GM19193 (cell line): ENCODE data around the gene KLF13.

Source experiments
- POLR2A ChIP-seq: IDR thresholded peaks from 4 replicates; pipeline ENCODE4 v1.6.1; 2011; ENCODE audit not compliant: insufficient read depth, insufficient read length; ENCODE audit errors: extremely low read depth

KLF13 gene

DNA sequence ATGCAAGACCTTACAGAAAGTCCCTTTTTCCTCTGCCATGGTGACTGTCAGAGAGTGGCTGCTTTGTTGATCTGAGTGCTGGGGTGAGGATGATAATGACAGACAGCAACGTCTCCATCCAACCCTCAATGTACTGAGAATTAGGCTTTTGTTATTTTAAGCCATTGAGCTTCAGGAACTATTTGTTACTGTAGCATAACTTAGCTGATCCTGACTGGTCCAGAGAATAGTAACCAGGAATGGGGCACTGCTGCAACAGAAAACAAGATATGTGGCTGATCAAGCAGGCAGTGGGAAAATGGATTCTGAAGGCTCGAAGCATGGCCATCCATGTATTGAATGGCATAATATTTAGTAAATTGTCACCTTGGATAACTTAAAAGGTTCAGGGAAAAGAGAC, 5.2 kb upstream of the KLF13 start:
- no peak for TF ChIP-seq POLR2A

DNA sequence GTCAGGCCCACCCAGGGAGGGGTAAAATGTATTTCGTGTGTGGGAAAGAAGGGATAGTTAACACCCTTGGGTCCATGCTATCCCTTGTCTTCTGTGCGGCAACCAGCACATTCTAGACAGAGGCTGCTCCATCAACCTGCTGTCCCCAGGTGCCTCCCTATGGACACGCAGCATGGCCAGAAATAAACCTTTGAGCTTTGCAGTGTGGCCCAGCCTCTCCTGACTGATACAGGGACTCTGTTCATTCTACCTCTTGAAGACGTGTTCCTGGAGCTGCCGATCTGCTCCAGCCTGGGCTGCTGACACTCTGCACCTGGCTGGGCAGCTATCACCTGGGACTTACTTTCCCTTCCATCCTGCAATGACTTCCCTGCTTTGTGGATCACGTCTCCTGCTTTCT, 4.1 kb upstream of the KLF13 start:
- no peak for TF ChIP-seq POLR2A

DNA sequence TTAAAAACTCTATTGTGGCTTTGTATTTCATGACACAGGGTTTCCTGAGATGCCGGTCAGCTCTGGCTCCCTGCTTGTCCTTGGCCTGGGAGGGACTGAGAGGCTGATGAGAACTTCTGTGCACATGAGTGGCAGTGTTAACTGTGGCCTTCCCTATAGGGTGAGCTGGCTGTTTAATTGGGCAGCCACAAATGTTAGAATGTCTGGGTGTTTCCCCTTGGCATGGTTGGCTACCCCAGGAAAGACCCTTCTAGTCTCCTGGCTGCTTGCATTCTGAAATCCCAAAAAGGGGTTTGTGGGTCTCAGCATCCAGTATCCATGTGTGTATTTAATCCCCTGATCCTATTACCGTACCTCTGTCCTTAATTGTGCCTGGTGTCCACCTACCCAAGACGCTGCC, 3.0 kb upstream of the KLF13 start:
- TF ChIP-seq POLR2A, result no peak

DNA sequence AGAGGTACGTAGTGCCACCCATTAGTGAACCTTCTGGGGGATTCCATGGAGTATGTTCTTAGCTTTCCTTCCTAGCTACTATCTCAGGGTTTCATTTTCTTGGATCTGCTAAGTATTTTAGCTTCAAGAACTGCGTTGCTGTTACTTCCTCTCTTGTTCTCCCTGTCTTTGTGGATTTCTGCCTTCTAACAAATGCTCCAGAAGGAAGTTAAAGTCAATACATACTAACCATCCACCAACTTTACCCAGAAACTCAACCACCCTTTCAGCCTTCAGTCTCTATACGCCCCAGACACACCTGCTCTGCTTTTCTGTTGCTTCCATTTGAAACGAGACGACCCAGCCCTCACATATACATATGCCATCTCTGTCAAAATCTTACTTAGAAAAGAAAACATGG, 2.4 kb upstream of the KLF13 start:
- no peak for TF ChIP-seq POLR2A

DNA sequence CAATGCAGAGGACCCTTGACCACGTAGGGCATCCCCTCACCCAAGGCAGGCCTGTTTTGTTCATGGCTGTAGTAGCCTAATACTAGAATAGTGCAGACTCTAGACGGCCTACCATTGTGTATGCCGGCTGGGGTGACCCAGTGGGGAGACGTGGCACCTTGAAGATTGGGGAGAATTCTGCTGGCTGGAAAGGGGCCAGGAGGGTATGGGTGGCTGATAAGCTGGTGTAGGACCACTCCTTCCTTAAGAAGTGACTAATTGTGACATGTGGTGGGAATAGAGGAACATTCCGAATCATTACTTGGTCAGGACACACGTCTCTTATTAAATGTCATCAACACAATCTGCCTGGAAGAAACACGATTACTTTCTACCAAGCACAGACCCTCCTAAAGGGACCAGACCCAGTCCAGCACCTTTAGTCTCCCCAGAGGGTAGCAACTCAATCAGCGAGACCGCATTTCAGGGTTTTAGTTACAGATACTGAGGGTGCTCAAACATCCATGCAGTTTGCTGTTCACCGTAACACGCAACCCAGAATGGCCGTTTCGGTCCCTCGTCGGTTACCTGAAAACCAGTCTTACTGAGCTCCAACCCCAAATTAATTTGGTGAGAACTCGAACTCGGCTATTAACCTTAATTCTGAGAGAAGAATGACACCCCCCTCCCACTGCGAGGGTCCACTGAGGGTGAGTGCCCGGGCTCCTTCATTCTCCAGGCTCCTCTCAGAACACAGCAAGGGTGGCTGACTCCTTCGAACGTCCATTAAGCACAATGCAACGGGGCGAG, 1.6 kb upstream of the KLF13 start:
- TF ChIP-seq POLR2A, result peak; percentile 38

DNA sequence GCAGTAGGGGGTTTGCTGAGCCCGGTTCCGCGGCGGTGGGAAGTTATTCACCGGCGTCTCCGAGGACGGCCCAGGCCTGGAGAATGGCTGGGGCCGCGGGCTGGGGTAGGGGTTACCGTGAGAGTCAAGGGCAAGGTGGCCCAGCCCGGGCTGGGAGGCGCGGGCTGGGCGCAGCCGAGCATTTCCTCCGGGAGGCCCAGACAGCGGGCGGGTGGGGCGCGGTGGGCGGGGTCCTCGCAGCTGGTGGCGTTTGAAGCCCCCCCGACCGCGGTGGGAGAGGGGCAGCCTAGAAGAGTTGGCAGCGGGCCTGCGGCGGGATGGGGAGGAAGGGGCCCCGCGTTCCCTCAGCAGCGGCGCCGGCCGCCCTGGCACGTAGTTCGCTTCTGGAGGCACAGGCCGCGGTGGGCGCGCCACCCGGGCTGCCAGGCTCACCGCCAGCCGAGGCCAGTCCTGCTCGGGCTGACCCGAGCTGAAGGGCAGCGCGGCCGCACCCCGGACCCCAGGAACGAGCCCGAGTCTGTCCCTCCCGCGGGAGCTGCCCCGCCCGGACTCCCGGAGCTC, 960 bp upstream of the KLF13 start:
- no peak for TF ChIP-seq POLR2A

DNA sequence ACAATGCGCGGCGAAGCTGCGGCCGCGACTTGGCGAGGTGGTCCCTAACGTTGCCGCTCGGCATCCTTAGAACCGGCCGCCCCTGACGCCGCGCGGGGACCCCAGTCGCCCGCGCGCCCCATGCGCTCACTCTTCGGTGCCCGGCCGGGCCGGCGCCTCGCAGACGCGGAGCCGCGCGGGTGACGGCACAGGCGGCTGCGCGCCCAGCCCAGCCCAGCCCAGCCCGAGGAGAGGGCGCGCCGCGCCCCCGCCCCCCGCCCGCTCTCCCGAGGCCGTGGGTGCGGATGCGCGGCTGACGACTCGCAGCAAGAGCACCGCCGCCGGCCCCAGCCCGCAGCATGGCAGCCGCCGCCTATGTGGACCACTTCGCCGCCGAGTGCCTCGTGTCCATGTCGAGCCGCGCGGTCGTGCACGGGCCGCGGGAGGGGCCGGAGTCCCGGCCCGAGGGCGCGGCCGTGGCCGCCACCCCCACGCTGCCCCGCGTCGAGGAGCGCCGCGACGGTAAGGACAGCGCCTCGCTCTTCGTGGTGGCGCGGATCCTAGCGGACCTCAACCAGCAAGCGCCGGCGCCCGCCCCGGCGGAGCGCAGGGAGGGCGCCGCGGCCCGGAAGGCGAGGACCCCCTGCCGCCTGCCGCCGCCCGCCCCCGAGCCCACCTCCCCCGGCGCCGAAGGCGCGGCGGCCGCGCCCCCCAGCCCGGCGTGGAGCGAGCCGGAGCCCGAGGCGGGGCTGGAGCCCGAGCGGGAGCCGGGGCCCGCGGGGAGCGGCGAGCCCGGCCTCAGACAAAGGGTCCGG, 437 bp downstream of the KLF13 start:
- TF ChIP-seq POLR2A, result peak; percentile 34

DNA sequence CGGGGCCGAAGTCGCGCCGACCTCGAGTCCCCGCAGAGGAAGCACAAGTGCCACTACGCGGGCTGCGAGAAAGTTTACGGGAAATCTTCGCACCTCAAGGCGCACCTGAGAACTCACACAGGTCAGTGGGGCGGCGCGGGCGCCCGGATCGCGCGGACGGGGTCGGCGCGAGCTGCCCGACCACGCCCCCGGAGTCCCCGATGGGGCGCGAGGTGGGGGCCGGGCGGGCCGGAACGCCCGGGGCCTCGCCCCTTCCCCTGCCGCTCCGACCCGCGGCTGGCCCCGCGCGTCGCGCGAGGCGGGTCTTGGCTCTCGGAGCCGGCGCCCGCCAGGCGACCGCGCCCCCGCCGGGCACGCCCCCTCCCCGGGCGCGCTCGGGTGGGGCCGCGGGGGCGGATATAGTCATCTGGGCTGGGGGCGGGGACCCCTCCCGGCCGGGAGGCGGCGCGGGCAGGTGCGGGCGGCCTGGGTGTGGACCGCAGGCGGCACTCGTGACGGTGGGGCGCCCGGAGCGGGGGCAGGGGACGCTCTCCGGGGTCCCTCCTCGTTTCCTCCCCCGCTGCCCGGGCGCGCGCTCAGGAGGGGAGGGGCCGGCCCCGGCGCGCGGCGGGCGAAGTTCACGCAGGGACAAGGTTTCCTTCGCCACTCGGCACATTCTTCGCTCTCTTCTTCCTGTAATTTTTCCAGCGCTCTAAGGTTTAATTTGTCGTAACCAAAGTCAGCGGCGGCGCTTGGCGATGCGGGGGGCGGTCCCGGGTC, 1.2 kb downstream of the KLF13 start:
- TF ChIP-seq POLR2A, result peak; percentile 24

DNA sequence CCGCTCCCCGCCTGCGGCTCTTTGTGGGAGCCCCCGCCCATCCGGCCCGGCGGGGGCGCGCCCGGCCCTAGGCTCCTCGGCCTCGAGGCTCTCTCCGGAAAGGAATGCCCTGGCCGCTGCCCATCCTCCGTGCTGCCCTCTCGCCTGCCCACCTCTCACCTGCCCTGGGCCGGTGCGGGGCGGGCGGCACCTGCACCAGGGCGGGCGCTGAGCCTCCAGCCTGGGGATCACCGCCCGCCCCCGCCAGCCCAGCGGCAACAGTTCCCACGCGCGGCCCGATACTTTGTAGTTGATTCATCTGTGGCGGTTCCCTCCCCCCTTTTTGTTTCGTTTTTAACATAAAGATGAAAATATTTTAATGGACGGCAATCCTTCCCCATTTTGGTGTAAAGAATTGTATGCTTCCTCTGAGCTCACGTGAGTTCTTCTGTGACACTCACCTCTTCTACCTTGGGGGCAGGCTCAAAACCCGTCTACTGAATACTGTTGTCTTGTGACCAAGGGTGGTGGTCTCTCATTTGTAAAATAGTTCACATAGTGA, 1.9 kb downstream of the KLF13 start:
- no peak for TF ChIP-seq POLR2A

DNA sequence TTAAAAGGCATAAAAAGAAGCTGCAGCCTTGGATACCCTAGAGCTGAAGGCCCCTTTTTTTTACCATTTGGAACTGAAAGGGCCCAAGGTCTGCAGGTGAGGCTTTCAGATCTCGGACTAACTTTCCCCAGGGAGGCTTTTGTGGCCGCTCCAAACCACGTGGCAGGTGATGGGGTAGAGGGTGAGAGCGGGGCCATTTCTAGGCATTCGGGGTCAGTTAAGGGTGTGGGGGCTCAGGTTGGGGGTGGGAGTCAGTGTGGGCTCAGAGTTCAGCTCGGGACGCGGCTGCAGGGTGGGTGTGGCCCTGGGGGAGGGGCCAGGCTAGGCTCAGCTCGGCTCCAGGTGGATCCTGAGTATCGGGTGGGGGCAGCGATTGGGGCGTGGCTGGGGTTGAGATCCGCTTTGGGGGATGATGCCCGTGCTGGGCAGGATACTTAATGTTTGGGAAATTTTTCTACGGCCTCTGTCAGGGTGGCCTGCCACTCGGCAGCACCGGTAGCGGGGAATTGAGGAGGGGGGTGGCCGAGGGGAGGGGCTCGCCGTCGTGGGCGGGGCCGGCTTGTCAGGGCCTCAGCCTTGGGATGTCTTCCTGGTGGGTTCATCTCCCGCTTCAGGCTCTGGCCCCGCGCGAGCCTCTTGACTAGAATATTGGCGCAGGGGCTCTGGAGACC, 2.5 kb downstream of the KLF13 start:
- no peak for TF ChIP-seq POLR2A

DNA sequence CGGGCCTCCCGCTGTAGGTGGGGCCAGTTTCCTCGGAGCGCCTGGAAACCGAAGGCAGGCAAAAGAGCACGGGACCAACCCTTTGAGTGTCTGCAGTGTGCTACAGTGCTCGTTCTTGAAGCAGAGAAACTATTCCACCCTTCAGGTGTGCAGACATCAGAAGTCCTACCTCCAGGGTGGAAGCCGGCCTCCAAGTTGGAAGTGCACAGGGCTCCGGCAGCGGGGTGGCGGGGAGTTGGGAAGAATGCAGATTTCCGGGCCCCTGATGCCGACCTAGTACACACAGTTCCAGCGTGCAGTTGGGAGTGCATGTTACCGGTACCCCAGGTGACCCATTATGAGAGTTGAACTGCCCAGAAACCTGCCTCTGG, 3.0 kb downstream of the KLF13 start:
- TF ChIP-seq POLR2A, result no peak

DNA sequence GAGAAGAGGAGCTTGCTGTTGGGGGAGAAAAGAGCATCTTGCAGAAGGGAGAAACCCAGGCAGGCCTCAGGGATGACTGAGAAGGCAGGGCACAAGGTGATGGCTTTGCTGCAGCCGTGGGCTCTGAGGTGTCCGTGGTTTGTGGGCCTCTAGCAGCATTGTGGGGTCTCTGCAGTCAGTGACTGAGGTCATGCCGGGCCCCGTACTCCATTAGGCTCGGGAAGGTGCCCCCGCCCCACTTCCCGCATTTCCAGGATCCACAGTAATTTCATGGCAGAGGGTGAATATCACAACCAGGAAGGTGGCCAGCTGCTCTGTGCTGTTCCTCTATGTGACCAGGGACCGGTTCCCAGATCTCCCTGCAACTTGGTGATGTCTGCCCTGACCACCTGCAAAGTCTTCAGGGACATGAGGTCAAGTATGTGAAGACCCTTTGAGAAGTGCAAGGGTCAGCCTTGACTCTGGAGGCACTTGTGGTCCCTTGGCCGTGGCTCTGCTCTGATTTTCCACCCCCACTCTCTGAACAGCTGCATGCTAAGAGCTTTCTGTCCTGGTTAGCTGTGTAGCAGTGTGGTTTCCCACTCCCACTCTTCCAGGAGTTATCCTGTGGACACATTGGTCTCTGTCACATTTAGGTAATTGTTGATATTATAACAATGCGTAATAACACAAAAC, 3.6 kb downstream of the KLF13 start:
- TF ChIP-seq POLR2A, result no peak

DNA sequence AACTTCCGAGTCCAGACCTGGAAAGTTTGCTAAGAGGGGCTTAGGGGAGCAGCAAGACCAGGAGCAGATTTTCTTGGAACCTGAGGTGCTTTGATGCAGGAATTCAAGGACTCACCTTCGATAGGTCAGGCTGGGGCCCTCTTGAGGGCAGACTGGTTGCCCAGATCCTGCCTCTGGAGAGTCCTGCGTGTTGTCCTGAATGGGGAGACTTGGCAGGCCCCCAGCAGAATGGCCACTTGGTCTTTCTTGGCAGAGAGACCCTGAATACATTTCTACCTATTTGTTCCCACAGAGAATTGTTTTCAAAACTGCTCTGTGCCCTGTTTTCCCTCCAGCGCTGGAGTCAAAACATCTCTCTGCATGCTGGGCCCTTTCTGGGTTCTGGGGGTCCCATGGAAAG, 4.2 kb downstream of the KLF13 start:
- no peak for TF ChIP-seq POLR2A

DNA sequence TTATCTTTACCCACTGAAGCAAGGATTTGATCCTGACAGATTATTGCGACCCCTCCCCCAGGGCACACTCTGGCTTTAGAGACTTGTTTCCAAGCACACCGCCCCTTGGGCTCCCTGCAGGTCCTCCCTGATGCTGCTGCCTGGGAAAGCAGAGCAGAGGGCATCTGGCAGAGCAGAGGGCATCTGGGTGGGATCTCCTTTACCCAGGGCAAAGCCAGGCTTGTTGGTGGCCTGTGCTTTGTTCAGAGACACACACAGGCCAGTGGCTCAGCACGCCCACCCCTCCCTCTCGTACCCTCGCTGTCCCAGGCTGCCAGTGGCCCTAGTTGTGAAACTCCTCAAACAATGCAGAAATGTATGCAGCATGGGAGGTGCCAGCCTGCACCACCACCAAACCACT, 4.8 kb downstream of the KLF13 start:
- TF ChIP-seq POLR2A, result no peak
